GM23338 (cell line): Measurements from ENCODE around the gene P2RY4. TPM values are rescaled to one million over a fixed set of nuclear protein-coding genes. Genes with fewer than 3 reads are reported as not detected.

Source experiments
- ATAC-seq: fragments of 200-7000 bp; cut with Tn5 transposase; 3 replicates; pipeline ENCODE4 v1.9.1; 2020
- DNase-seq: peaks from one replicate; pipeline ENCODE4 v3.0.0-alpha.2; 2015; ENCODE audit warnings: low spot score
- H2AFZ ChIP-seq: fragments of 200-600 bp; sonication (generic); 2 replicates; pipeline ENCODE4 v1.8.0; 2016; ENCODE audit warnings: antibody characterized with exemption, mild to moderate bottlenecking, moderate library complexity
- H3F3A ChIP-seq: fragments of 200-600 bp; sonication (generic); replicated peaks from 2 replicates; pipeline ENCODE4 v1.8.0; 2017; ENCODE audit warnings: antibody characterized with exemption, mixed run types, low read depth
- H3K27ac ChIP-seq: fragments of 200-600 bp; sonication (generic); 2 replicates; pipeline ENCODE4 v1.6.1; 2016; ENCODE audit warnings: low read depth
- H3K27me3 ChIP-seq: fragments of 200-600 bp; sonication (generic); 2 replicates; pipeline ENCODE4 v1.8.0; 2016; ENCODE audit warnings: mild to moderate bottlenecking, mixed run types, moderate library complexity; ENCODE audit not compliant: insufficient read depth
- H3K36me3 ChIP-seq: fragments of 200-600 bp; sonication (generic); 2 replicates; pipeline ENCODE4 v1.8.0; 2016; ENCODE audit warnings: mild to moderate bottlenecking; ENCODE audit not compliant: insufficient read depth
- H3K4me1 ChIP-seq: fragments of 200-600 bp; sonication (generic); 2 replicates; pipeline ENCODE4 v1.8.0; 2016; ENCODE audit warnings: mild to moderate bottlenecking, moderate library complexity; ENCODE audit not compliant: insufficient read depth
- H3K4me2 ChIP-seq: fragments of 200-600 bp; sonication (generic); 2 replicates; pipeline ENCODE4 v1.7.1; 2017; ENCODE audit warnings: mixed run types
- H3K4me3 ChIP-seq: fragments of 200-600 bp; sonication (generic); 2 replicates; pipeline ENCODE4 v1.6.1; 2016; ENCODE audit warnings: mixed run types
- H3K79me2 ChIP-seq: fragments of 200-600 bp; sonication (generic); replicated peaks from 2 replicates; pipeline ENCODE4 v1.8.0; 2017; ENCODE audit warnings: mild to moderate bottlenecking; ENCODE audit not compliant: insufficient read depth
- H3K9me2 ChIP-seq: fragments of 200-600 bp; sonication (generic); 2 replicates; pipeline ENCODE4 v1.8.0; 2017; ENCODE audit not compliant: insufficient read depth
- H4K20me1 ChIP-seq: fragments of 200-600 bp; sonication (generic); replicated peaks from 2 replicates; pipeline ENCODE4 v1.8.0; 2017; ENCODE audit warnings: mild to moderate bottlenecking; ENCODE audit not compliant: insufficient read depth
- H3K27ac Mint-ChIP-seq: 2 replicates; pipeline ENCODE4 v1.8.0; 2020; ENCODE audit warnings: inconsistent platforms, mild to moderate bottlenecking, moderate library complexity, mixed read lengths
- H3K27me3 Mint-ChIP-seq: 3 replicates; pipeline ENCODE4 v1.8.0; 2022; ENCODE audit warnings: low read depth, mild to moderate bottlenecking, moderate library complexity, mixed read lengths, inconsistent platforms; ENCODE audit not compliant: insufficient read depth, poor library complexity
- H3K36me3 Mint-ChIP-seq: 3 replicates; pipeline ENCODE4 v1.8.0; 2021; ENCODE audit warnings: low read depth, mild to moderate bottlenecking, inconsistent platforms, moderate library complexity, mixed read lengths
- H3K4me1 Mint-ChIP-seq: 3 replicates; pipeline ENCODE4 v1.8.0; 2020; ENCODE audit warnings: mild to moderate bottlenecking, inconsistent platforms, mixed read lengths
- H3K4me3 Mint-ChIP-seq: 3 replicates; pipeline ENCODE4 v1.8.0; 2021; ENCODE audit warnings: moderate library complexity, mild to moderate bottlenecking, inconsistent platforms, mixed read lengths
- H3K9me3 Mint-ChIP-seq: 3 replicates; pipeline ENCODE4 v1.8.0; 2020; ENCODE audit warnings: moderate library complexity, mild to moderate bottlenecking, inconsistent platforms, mixed read lengths
- CREB1 ChIP-seq: fragments of 250-450 bp; sonication (Bioruptor Pico); IDR thresholded peaks from 2 replicates; pipeline ENCODE4 v1.5.0; 2020; ENCODE audit warnings: low read depth, mild to moderate bottlenecking, moderate library complexity
- EZH2 ChIP-seq: fragments of 200-600 bp; sonication (generic); IDR thresholded peaks from one replicate; pipeline ENCODE4 v1.8.0; 2017; ENCODE audit warnings: antibody characterized with exemption, mild to moderate bottlenecking, low read depth; ENCODE audit not compliant: unreplicated experiment
- EZH2phosphoT487 ChIP-seq: fragments of 200-600 bp; sonication (generic); IDR thresholded peaks from one replicate; pipeline ENCODE4 v1.8.1; 2018; ENCODE audit warnings: antibody characterized with exemption; ENCODE audit not compliant: unreplicated experiment
- JUNB ChIP-seq: IDR thresholded peaks from one replicate; pipeline ENCODE4 v1.6.1; 2016; ENCODE audit warnings: antibody characterized with exemption; ENCODE audit not compliant: unreplicated experiment
- NANOG ChIP-seq: IDR thresholded peaks from 2 replicates; pipeline ENCODE4 v1.6.1; 2016; ENCODE audit warnings: antibody characterized with exemption, borderline replicate concordance
- POLR2AphosphoS5 ChIP-seq: IDR thresholded peaks from 2 replicates; pipeline ENCODE4 v1.6.1; 2016; ENCODE audit warnings: antibody characterized with exemption, low read depth
- STAT1 ChIP-seq: IDR thresholded peaks from one replicate; pipeline ENCODE4 v1.6.1; 2016; ENCODE audit warnings: antibody characterized with exemption; ENCODE audit not compliant: unreplicated experiment
- ZNF114 ChIP-seq: fragments of 250-450 bp; sonication (Bioruptor Pico); IDR thresholded peaks from 2 replicates; pipeline ENCODE4 v1.5.0; 2020; ENCODE audit warnings: mild to moderate bottlenecking, moderate library complexity
- ZNF331 ChIP-seq: fragments of 250-450 bp; sonication (Bioruptor Pico); IDR thresholded peaks from 2 replicates; pipeline ENCODE4 v1.5.0; 2020; ENCODE audit warnings: low read depth, mild to moderate bottlenecking, moderate library complexity
- polyA plus RNA-seq: library from polyadenylated mRNA; unstranded; fragments of >200 nt; fragmentation: Nextera tagmentation; extraction: Ambion mirVana; gene quantifications from 2 replicates; pipeline ENCODE4 v1.2.1, GENCODE V29; 2016
- total RNA-seq: library from RNA; depleted of rRNA; stranded (reverse); fragments of >200 nt; shearing (Covaris generic); gene quantifications from 2 replicates; pipeline ENCODE4 v1.2.3, GENCODE V29; 2014
- TF ChIP-seq, protein P1 (sequence below): IDR thresholded peaks from one replicate; pipeline ENCODE4 v1.6.1; 2018; ENCODE audit warnings: antibody characterized with exemption; ENCODE audit not compliant: unreplicated experiment
- TF ChIP-seq, protein P2 (sequence below), 2 experiments: fragments of 200-600 bp in 1 of 2; sonication (generic) in 1 of 2; conservative IDR thresholded peaks; 2 replicates each; pipeline versions ENCODE4 v1.5.1 to v1.6.1; 2016 to 2017; ENCODE audit warnings: antibody characterized with exemption in 2 of 2, low read depth in 2 of 2, mild to moderate bottlenecking in 2 of 2, moderate library complexity in 1 of 2
- TF ChIP-seq, protein P3 (sequence below): fragments of 250-450 bp; sonication (Bioruptor Pico); IDR thresholded peaks from 2 replicates; pipeline ENCODE4 v1.5.0; 2020; ENCODE audit warnings: mild to moderate bottlenecking, moderate library complexity
- TF ChIP-seq, protein P4 (sequence below): IDR thresholded peaks from 2 replicates; pipeline ENCODE4 v1.6.1; 2016; ENCODE audit warnings: antibody characterized with exemption

P2RY4 gene
- total and polyA plus RNA-seq, 2 experiments from 2014 or later, result 0.73 TPM; not detected in 1

- no peak overlapping the region for H3K27ac Mint-ChIP-seq
- H3K36me3 ChIP-seq, result no peaks in the 10 kb centered on the region
Observed at GRCh38 chrX:70252491-70252890, 7.5 kb downstream of the P2RY4 start.

More at GRCh38 chrX:70252491-70252890, 7.5 kb downstream of the P2RY4 start:
- H3K36me3 Mint-ChIP-seq, result no peaks in the 10 kb centered on the region
- H2AFZ ChIP-seq, result no peak overlapping the region
- H4K20me1 ChIP-seq, result no peaks in the 10 kb centered on the region
- ATAC-seq (no peak), DNase-seq (no peak)
- TF ChIP-seq ZNF331 (CRISPR knock-in tag) (no peak), EZH2 (no peak), CREB1 (CRISPR knock-in tag) (no peak), NANOG (no peak), JUNB (no peak), ZNF114 (CRISPR knock-in tag) (no peak), EZH2phosphoT487 (no peak), POLR2AphosphoS5 (no peak), STAT1 (no peak)
- TF ChIP-seq, protein P1, sequence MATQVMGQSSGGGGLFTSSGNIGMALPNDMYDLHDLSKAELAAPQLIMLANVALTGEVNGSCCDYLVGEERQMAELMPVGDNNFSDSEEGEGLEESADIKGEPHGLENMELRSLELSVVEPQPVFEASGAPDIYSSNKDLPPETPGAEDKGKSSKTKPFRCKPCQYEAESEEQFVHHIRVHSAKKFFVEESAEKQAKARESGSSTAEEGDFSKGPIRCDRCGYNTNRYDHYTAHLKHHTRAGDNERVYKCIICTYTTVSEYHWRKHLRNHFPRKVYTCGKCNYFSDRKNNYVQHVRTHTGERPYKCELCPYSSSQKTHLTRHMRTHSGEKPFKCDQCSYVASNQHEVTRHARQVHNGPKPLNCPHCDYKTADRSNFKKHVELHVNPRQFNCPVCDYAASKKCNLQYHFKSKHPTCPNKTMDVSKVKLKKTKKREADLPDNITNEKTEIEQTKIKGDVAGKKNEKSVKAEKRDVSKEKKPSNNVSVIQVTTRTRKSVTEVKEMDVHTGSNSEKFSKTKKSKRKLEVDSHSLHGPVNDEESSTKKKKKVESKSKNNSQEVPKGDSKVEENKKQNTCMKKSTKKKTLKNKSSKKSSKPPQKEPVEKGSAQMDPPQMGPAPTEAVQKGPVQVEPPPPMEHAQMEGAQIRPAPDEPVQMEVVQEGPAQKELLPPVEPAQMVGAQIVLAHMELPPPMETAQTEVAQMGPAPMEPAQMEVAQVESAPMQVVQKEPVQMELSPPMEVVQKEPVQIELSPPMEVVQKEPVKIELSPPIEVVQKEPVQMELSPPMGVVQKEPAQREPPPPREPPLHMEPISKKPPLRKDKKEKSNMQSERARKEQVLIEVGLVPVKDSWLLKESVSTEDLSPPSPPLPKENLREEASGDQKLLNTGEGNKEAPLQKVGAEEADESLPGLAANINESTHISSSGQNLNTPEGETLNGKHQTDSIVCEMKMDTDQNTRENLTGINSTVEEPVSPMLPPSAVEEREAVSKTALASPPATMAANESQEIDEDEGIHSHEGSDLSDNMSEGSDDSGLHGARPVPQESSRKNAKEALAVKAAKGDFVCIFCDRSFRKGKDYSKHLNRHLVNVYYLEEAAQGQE, result no peak
- TF ChIP-seq, protein P2, sequence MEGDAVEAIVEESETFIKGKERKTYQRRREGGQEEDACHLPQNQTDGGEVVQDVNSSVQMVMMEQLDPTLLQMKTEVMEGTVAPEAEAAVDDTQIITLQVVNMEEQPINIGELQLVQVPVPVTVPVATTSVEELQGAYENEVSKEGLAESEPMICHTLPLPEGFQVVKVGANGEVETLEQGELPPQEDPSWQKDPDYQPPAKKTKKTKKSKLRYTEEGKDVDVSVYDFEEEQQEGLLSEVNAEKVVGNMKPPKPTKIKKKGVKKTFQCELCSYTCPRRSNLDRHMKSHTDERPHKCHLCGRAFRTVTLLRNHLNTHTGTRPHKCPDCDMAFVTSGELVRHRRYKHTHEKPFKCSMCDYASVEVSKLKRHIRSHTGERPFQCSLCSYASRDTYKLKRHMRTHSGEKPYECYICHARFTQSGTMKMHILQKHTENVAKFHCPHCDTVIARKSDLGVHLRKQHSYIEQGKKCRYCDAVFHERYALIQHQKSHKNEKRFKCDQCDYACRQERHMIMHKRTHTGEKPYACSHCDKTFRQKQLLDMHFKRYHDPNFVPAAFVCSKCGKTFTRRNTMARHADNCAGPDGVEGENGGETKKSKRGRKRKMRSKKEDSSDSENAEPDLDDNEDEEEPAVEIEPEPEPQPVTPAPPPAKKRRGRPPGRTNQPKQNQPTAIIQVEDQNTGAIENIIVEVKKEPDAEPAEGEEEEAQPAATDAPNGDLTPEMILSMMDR (conservative IDR thresholded peaks at IDR 0.05; ENCODE audit: low read depth in 2 of 2), result no peak
- TF ChIP-seq, protein P3, sequence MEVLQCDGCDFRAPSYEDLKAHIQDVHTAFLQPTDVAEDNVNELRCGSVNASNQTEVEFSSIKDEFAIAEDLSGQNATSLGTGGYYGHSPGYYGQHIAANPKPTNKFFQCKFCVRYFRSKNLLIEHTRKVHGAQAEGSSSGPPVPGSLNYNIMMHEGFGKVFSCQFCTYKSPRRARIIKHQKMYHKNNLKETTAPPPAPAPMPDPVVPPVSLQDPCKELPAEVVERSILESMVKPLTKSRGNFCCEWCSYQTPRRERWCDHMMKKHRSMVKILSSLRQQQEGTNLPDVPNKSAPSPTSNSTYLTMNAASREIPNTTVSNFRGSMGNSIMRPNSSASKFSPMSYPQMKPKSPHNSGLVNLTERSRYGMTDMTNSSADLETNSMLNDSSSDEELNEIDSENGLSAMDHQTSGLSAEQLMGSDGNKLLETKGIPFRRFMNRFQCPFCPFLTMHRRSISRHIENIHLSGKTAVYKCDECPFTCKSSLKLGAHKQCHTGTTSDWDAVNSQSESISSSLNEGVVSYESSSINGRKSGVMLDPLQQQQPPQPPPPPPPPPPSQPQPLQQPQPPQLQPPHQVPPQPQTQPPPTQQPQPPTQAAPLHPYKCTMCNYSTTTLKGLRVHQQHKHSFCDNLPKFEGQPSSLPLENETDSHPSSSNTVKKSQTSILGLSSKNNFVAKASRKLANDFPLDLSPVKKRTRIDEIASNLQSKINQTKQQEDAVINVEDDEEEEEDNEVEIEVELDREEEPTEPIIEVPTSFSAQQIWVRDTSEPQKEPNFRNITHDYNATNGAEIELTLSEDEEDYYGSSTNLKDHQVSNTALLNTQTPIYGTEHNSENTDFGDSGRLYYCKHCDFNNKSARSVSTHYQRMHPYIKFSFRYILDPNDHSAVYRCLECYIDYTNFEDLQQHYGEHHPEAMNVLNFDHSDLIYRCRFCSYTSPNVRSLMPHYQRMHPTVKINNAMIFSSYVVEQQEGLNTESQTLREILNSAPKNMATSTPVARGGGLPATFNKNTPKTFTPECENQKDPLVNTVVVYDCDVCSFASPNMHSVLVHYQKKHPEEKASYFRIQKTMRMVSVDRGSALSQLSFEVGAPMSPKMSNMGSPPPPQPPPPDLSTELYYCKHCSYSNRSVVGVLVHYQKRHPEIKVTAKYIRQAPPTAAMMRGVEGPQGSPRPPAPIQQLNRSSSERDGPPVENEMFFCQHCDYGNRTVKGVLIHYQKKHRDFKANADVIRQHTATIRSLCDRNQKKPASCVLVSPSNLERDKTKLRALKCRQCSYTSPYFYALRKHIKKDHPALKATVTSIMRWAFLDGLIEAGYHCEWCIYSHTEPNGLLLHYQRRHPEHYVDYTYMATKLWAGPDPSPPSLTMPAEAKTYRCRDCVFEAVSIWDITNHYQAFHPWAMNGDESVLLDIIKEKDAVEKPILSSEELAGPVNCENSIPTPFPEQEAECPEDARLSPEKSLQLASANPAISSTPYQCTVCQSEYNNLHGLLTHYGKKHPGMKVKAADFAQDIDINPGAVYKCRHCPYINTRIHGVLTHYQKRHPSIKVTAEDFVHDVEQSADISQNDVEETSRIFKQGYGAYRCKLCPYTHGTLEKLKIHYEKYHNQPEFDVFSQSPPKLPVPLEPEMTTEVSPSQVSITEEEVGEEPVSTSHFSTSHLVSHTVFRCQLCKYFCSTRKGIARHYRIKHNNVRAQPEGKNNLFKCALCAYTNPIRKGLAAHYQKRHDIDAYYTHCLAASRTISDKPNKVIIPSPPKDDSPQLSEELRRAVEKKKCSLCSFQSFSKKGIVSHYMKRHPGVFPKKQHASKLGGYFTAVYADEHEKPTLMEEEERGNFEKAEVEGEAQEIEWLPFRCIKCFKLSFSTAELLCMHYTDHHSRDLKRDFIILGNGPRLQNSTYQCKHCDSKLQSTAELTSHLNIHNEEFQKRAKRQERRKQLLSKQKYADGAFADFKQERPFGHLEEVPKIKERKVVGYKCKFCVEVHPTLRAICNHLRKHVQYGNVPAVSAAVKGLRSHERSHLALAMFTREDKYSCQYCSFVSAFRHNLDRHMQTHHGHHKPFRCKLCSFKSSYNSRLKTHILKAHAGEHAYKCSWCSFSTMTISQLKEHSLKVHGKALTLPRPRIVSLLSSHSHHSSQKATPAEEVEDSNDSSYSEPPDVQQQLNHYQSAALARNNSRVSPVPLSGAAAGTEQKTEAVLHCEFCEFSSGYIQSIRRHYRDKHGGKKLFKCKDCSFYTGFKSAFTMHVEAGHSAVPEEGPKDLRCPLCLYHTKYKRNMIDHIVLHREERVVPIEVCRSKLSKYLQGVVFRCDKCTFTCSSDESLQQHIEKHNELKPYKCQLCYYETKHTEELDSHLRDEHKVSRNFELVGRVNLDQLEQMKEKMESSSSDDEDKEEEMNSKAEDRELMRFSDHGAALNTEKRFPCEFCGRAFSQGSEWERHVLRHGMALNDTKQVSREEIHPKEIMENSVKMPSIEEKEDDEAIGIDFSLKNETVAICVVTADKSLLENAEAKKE (CRISPR knock-in tag), result no peak
- TF ChIP-seq, protein P4, sequence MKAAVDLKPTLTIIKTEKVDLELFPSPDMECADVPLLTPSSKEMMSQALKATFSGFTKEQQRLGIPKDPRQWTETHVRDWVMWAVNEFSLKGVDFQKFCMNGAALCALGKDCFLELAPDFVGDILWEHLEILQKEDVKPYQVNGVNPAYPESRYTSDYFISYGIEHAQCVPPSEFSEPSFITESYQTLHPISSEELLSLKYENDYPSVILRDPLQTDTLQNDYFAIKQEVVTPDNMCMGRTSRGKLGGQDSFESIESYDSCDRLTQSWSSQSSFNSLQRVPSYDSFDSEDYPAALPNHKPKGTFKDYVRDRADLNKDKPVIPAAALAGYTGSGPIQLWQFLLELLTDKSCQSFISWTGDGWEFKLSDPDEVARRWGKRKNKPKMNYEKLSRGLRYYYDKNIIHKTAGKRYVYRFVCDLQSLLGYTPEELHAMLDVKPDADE, result no peak
- no peaks in the 10 kb centered on the region for H3K27me3 ChIP-seq
- H3K9me2 ChIP-seq, result 0 out of 2 replicates have a peak, but pooled peaks cover 6% of the 10 kb centered on the region
- H3F3A ChIP-seq, result no peaks in the 10 kb centered on the region
- peaks cover 26% of the 10 kb centered on the region for H3K4me1 Mint-ChIP-seq
- H3K9me3 Mint-ChIP-seq, result no peaks in the 10 kb centered on the region
- peaks cover 2% of the 10 kb centered on the region for H3K27me3 Mint-ChIP-seq
- H3K4me1 ChIP-seq, result peaks cover 3% of the 10 kb centered on the region; the same call in 1 of the 2 replicates
- H3K4me3 ChIP-seq, result no peak overlapping the region
- H3K4me2 ChIP-seq, result no peak overlapping the region
- no peak overlapping the region for H3K4me3 Mint-ChIP-seq
- no peak overlapping the region for H3K27ac ChIP-seq
- no peaks in the 10 kb centered on the region for H3K79me2 ChIP-seq
